Esophagus squamous epithelium (tissue), 5 donors: ENCODE measurements around the gene GMEB2. TPM values are rescaled to one million over a fixed set of nuclear protein-coding genes. Genes with fewer than 3 reads are reported as not detected.

Experiments used
- DNase-seq: peaks from one replicate; lab custom pipeline; 2025; lab: John Stamatoyannopoulos, UW
- H3K27ac ChIP-seq, 4 donors: fragments of 200-600 bp; sonication (generic); one replicate each; pipeline ENCODE4 v1.5.1; 2016 to 2019; ENCODE audit warnings: mild to moderate bottlenecking in 1 of 4
- H3K27me3 ChIP-seq, 4 donors: fragments of 200-600 bp; sonication (generic); 1 replicate in 3 of 4; 2 replicates in 1 of 4; pipeline versions ENCODE4 v1.5.1 to v1.6.0; 2017 to 2021; ENCODE audit warnings: antibody characterized with exemption in 1 of 4
- H3K36me3 ChIP-seq, 3 donors: fragments of 200-600 bp; sonication (generic); one replicate each; pipeline ENCODE4 v1.5.1; 2016 to 2019
- H3K4me1 ChIP-seq, 3 donors: fragments of 200-600 bp; sonication (generic); one replicate each; pipeline ENCODE4 v1.5.1; 2017 to 2019
- H3K4me3 ChIP-seq, 4 donors: fragments of 200-600 bp; sonication (generic); 1 replicate in 3 of 4; 2 replicates in 1 of 4; pipeline ENCODE4 v1.5.1; 2016 to 2019; ENCODE audit warnings: mild to moderate bottlenecking in 2 of 4, moderate library complexity in 1 of 4
- H3K9me3 ChIP-seq, 3 donors: fragments of 200-600 bp; sonication (generic); one replicate each; pipeline ENCODE4 v1.5.1; 2016 to 2019
- CTCF ChIP-seq, 6 experiments: fragments of 450-650 bp in 4 of 6; fragments of 200-600 bp in 2 of 6; sonication (generic) in 2 of 6; IDR thresholded peaks; one replicate each; pipeline ENCODE4 v1.5.1; 2016 to 2019; ENCODE audit warnings: antibody characterized with exemption in 6 of 6, mild to moderate bottlenecking in 4 of 6, moderate library complexity in 4 of 6
- POLR2A ChIP-seq, 4 donors: fragments of 450-650 bp; IDR thresholded peaks; one replicate each; pipeline ENCODE4 v1.6.1; 2017; ENCODE audit warnings: antibody characterized with exemption in 4 of 4, mild to moderate bottlenecking in 4 of 4, moderate library complexity in 3 of 4
- WGBS, 2 donors: methylation state at CpG; one replicate each; pipeline ENCODE4 v1.1.5; 2018; 5-methylcytosine and 5-hydroxymethylcytosine counted together
- intact Hi-C: fragments of 100-400 bp; cut with DNase I; formaldehyde crosslinking; loops from one replicate; pipeline ENCODE4 v1.15.0; 2022
- total RNA-seq, 4 donors: library from RNA; depleted of rRNA; stranded (reverse); fragments of >200 nt; gene quantifications; one replicate each; pipeline ENCODE4 v1.1.0, GENCODE V29; 2016
- donor health status: DM: yes; HTN: yes; CAD: no.

Gene GMEB2
- total RNA-seq, 4 donors from 2014 or later, result 7.2 to 12.0 (median 11.0) TPM

GRCh38 chr20:63566395-63567135 is 60.3 kb downstream of the GMEB2 start:
- no peaks in the 10 kb centered on the region for H3K27me3 ChIP-seq
- intact Hi-C loops, result no loop called here
- peaks cover 0 to 15% (median 5%) of the 10 kb centered on the region in 3 donors for H3K4me1 ChIP-seq
- no peaks in the 10 kb centered on the region for H3K9me3 ChIP-seq
- TF ChIP-seq CTCF (IDR thresholded peaks at IDR 0.05) (no peak), POLR2A (IDR thresholded peaks at IDR 0.05) (no peak)
- H3K4me3 ChIP-seq, result peak overlapping the region in 1 of 4 donors; percentile 42
- 76 to 89% methylated on average over 7 to 8 of the region's 46 CpGs for WGBS, 2 donors
- no peak for DNase-seq
- H3K27ac ChIP-seq, result no peak overlapping the region
- H3K36me3 ChIP-seq, result peaks cover 18 to 68% (median 28%) of the 10 kb centered on the region in 3 donors

GRCh38 chr20:63565699-63566335 is 61.1 kb downstream of the GMEB2 start:
- no peaks in the 10 kb centered on the region for H3K27me3 ChIP-seq
- H3K36me3 ChIP-seq, result peaks cover 24 to 75% (median 33%) of the 10 kb centered on the region in 3 donors
- no peaks in the 10 kb centered on the region for H3K9me3 ChIP-seq
- WGBS, 2 donors, result 86 to 96% methylated on average over 7 to 11 of the region's 43 CpGs
- no peak overlapping the region for H3K4me3 ChIP-seq
- peaks cover 0 to 15% (median 5%) of the 10 kb centered on the region in 3 donors for H3K4me1 ChIP-seq
- DNase-seq, result no peak
- TF ChIP-seq POLR2A (IDR thresholded peaks at IDR 0.05) (no peak), CTCF (IDR thresholded peaks at IDR 0.05) (no peak)
- intact Hi-C loops, result no loop called here
- no peak overlapping the region for H3K27ac ChIP-seq

GRCh38 chr20:63565021-63565698 is 61.7 kb downstream of the GMEB2 start:
- TF ChIP-seq CTCF (IDR thresholded peaks at IDR 0.05) (no peak), POLR2A (IDR thresholded peaks at IDR 0.05) (no peak)
- Histone ChIP-seq H3K27ac (no peak overlapping the region), H3K9me3 (no peaks in the 10 kb centered on the region), H3K36me3 (peaks cover 30 to 82% (median 40%) of the 10 kb centered on the region in 3 donors), H3K4me1 (peaks cover 0 to 15% (median 5%) of the 10 kb centered on the region in 3 donors), H3K4me3 (no peak overlapping the region), H3K27me3 (no peaks in the 10 kb centered on the region)
- WGBS, 2 donors, result 96 to 99% methylated on average over 9 to 10 of the region's 61 CpGs
- DNase-seq, result no peak
- intact Hi-C loops, result no loop called here

- TF ChIP-seq POLR2A (IDR thresholded peaks at IDR 0.05), result no peak
- no peak for TF ChIP-seq CTCF (IDR thresholded peaks at IDR 0.05)
- Histone ChIP-seq H3K4me1 (peaks cover 0 to 12% (median 5%) of the 10 kb centered on the region in 3 donors), H3K4me3 (no peak overlapping the region), H3K27me3 (no peaks in the 10 kb centered on the region), H3K9me3 (no peaks in the 10 kb centered on the region), H3K36me3 (peaks cover 35 to 88% (median 45%) of the 10 kb centered on the region in 3 donors), H3K27ac (no peak overlapping the region)
- no peak for DNase-seq
- intact Hi-C loops, result no loop called here
- WGBS, 2 donors, result no CpG with 5 or more reads among the region's 62 CpGs
Observed at GRCh38 chr20:63564036-63564810, 62.7 kb downstream of the GMEB2 start.
